Measurements from ENCODE around the gene TTLL7. TPM values are rescaled to one million over a fixed set of nuclear protein-coding genes. Genes with fewer than 3 reads are reported as not detected.

Gene TTLL7
- total and polyA plus RNA-seq, 9 of the 15 experiments (the other 6 are each of a cell fraction or from before 2014, with no cell fraction given) = 0.63 to 2.6 (median 1.7) TPM

GRCh38 chr1:83901547-83902155 lies 97.3 kb downstream of the TTLL7 start (continued):
- TF ChIP-seq ARID1B (IDR thresholded peaks at IDR 0.05) (peak; percentile 46; the same call in 1 of the 2 replicates), ZNF764 (CRISPR knock-in tag; IDR thresholded peaks at IDR 0.05; ENCODE audit: low read depth) (no peak), DACH1 (IDR thresholded peaks at IDR 0.05; ENCODE audit: partially characterized antibody) (no peak), ATF7 (IDR thresholded peaks at IDR 0.05) (peak; percentile 51; the same call in 1 of the 2 replicates), L3MBTL2 (IDR thresholded peaks at IDR 0.05) (peak; percentile 51; the same call in 1 of the 2 replicates), MNT (conservative IDR thresholded peaks at IDR 0.05) (0 out of 4 replicates have a peak, but pooled peaks have one; percentile 24 to 60), TAL1 (IDR thresholded peaks at IDR 0.05) (0 out of 2 replicates have a peak, but pooled peaks have one; percentile 5), DPF2 (IDR thresholded peaks at IDR 0.05) (0 out of 2 replicates have a peak, but pooled peaks have one; percentile 30), MAFK (IDR thresholded peaks at IDR 0.05; ENCODE audit: low read length) (peak; percentile 65), JUND (IDR thresholded peaks at IDR 0.05; ENCODE audit: borderline replicate concordance, low read depth, low read length) (peak; percentile 54; the same call in 1 of the 2 replicates), JUND (tag; IDR thresholded peaks at IDR 0.05; ENCODE audit: borderline replicate concordance, low read depth, low read length) (peak; percentile 79; the same call in 2 of the 3 replicates), MAFG (tag; conservative IDR thresholded peaks at IDR 0.05) (peak; percentile 81), ARID3B (CRISPR knock-in tag; IDR thresholded peaks at IDR 0.05; ENCODE audit: borderline replicate concordance) (no peak), FOSL1 (tag; conservative IDR thresholded peaks at IDR 0.05) (peak; percentile 64), HOMEZ (CRISPR knock-in tag; IDR thresholded peaks at IDR 0.05) (no peak), MAFF (IDR thresholded peaks at IDR 0.05; ENCODE audit: low read length) (peak; percentile 46; the same call in 1 of the 2 replicates), ZNF316 (IDR thresholded peaks at IDR 0.05) (peak; percentile 90), VEZF1 (CRISPR knock-in tag; IDR thresholded peaks at IDR 0.05) (no peak), NFE2 (IDR thresholded peaks at IDR 0.05; ENCODE audit: low read depth) (0 out of 2 replicates have a peak, but pooled peaks have one; percentile 3), CBFA2T3 (IDR thresholded peaks at IDR 0.05) (peak; percentile 18; the same call in 1 of the 2 replicates), ATF3 (IDR thresholded peaks at IDR 0.05) (peak; percentile 49; the same call in 1 of the 2 replicates), ATF3 (CRISPR knock-in tag; conservative IDR thresholded peaks at IDR 0.05) (no peak), SREBF2 (CRISPR knock-in tag; IDR thresholded peaks at IDR 0.05) (no peak)
